Endothelial cell (in vitro differentiated cells): ENCODE data around the gene TRIM46. TPM values are rescaled to one million over a fixed set of nuclear protein-coding genes. Genes with fewer than 3 reads are reported as not detected.
A peak's percentile ranks its signal among the peaks of the same experiment; 100 is the strongest.

Experiments
- DNase-seq: peaks from one replicate; pipeline ENCODE4 v3.0.0; 2021; ENCODE audit warnings: low spot score
- H3K27ac Mint-ChIP-seq: one replicate; pipeline ENCODE4 v1.8.0; 2021; ENCODE audit warnings: mixed read lengths, inconsistent platforms; ENCODE audit not compliant: unreplicated experiment
- H3K27me3 Mint-ChIP-seq: one replicate; pipeline ENCODE4 v1.8.0; 2021; ENCODE audit warnings: mild to moderate bottlenecking, moderate library complexity, mixed read lengths, inconsistent platforms; ENCODE audit not compliant: unreplicated experiment
- H3K36me3 Mint-ChIP-seq: one replicate; pipeline ENCODE4 v1.8.0; 2021; ENCODE audit warnings: mild to moderate bottlenecking, low read depth, mixed read lengths, inconsistent platforms; ENCODE audit not compliant: unreplicated experiment
- H3K4me1 Mint-ChIP-seq: one replicate; pipeline ENCODE4 v1.8.0; 2021; ENCODE audit warnings: mild to moderate bottlenecking, mixed read lengths, inconsistent platforms; ENCODE audit not compliant: unreplicated experiment
- H3K4me3 Mint-ChIP-seq: one replicate; pipeline ENCODE4 v1.8.0; 2021; ENCODE audit warnings: mild to moderate bottlenecking, mixed read lengths, inconsistent platforms; ENCODE audit not compliant: unreplicated experiment
- H3K9me3 Mint-ChIP-seq: one replicate; pipeline ENCODE4 v1.8.0; 2021; ENCODE audit warnings: mixed read lengths, inconsistent platforms; ENCODE audit not compliant: unreplicated experiment
- CTCF ChIP-seq: fragments of 200-600 bp; sonication (generic); IDR thresholded peaks from one replicate; pipeline ENCODE4 v1.5.0; 2021; ENCODE audit warnings: antibody characterized with exemption; ENCODE audit not compliant: unreplicated experiment
- total RNA-seq: library from RNA; stranded (reverse); fragmentation: NEBNext Ultra II Directional; extraction: Animal tissue kit (Norgen Biotek cat#: 25700); gene quantifications from one replicate; pipeline ENCODE4 v1.2.1, GENCODE V29; 2021; ENCODE audit not compliant: unreplicated experiment

The TRIM46 gene
- total RNA-seq, 1 donor from 2014 or later, result 8.5 TPM

- H3K9me3 Mint-ChIP-seq, result no peaks in the 10 kb centered on the region
- peaks cover 30% of the 10 kb centered on the region for H3K4me1 Mint-ChIP-seq
- DNase-seq, result peak; percentile 86
- peaks cover 8% of the 10 kb centered on the region for H3K27me3 Mint-ChIP-seq
- peak; percentile 81 for TF ChIP-seq CTCF
- peak overlapping the region; percentile 64 for H3K27ac Mint-ChIP-seq
- peak overlapping the region; percentile 14 for H3K4me3 Mint-ChIP-seq
- H3K36me3 Mint-ChIP-seq, result peaks cover 28% of the 10 kb centered on the region
These were observed 3.0 kb downstream of the TRIM46 start for GRCh38 chr1:155176544-155177071.

- Mint-ChIP-seq H3K36me3 (peaks cover 22% of the 10 kb centered on the region), H3K9me3 (no peaks in the 10 kb centered on the region), H3K4me1 (peaks cover 24% of the 10 kb centered on the region), H3K27ac (no peak overlapping the region), H3K4me3 (peak overlapping the region; percentile 25), H3K27me3 (peaks cover 8% of the 10 kb centered on the region)
- TF ChIP-seq CTCF, result no peak
- peak; percentile 1 for DNase-seq
These were observed 3.7 kb downstream of the TRIM46 start for GRCh38 chr1:155177192-155177917.

- Mint-ChIP-seq H3K4me1 (peaks cover 21% of the 10 kb centered on the region), H3K27ac (no peak overlapping the region), H3K9me3 (no peaks in the 10 kb centered on the region), H3K27me3 (peaks cover 6% of the 10 kb centered on the region), H3K4me3 (peak overlapping the region; percentile 25), H3K36me3 (peaks cover 20% of the 10 kb centered on the region)
- no peak for TF ChIP-seq CTCF
- no peak for DNase-seq
These were observed 4.3 kb downstream of the TRIM46 start for GRCh38 chr1:155177918-155178281.

GRCh38 chr1:155178441-155179111 is 4.9 kb downstream of the TRIM46 start:
- H3K9me3 Mint-ChIP-seq, result no peaks in the 10 kb centered on the region
- H3K27me3 Mint-ChIP-seq, result peaks cover 7% of the 10 kb centered on the region
- H3K27ac Mint-ChIP-seq, result no peak overlapping the region
- TF ChIP-seq CTCF, result no peak
- DNase-seq, result no peak
- peak overlapping the region; percentile 63 for H3K4me3 Mint-ChIP-seq
- H3K36me3 Mint-ChIP-seq, result peaks cover 20% of the 10 kb centered on the region
- peaks cover 15% of the 10 kb centered on the region for H3K4me1 Mint-ChIP-seq
